ENCODE measurements around the gene RPS6KA4.
"Not testable (repeated sequence)": the region's sequence is repeated elsewhere in the genome, so short reads cannot be mapped to it uniquely, and the experiment has no call there.

RPS6KA4 gene

DNA sequence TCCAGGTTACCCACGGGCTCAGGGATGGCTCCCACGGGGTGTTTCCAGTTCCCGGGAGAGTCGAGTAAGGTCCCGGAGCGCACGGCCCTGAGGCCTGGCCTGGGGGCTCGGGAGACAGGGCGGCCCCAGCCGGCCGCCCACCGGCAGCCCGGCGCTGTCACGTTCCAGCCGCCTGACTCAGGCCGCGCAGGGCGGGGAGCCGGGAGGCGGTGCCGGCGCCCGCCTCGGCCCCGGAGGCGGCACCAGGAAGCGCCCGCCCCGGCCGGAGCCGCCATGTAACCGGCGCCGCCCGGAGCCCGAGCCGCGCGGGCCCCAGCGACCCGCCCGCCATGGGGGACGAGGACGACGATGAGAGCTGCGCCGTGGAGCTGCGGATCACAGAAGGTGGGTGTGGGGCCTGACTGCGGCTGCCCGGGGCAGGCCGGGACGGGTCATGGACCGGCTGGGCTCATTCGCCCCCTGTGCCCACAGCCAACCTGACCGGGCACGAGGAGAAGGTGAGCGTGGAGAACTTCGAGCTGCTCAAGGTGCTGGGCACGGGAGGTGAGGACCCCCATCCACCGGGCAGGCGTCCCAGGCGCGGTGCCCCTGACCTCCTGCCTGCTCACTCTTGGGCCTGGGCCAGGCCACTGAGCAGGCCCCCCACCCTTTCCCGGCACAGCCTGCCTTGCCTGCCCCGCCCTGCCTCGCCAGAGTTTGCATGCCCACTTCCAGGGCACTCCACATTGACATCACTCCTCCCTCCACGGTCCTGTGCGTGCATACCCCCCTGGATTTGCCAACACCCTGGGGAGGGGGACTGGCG, at the start of gene RPS6KA4:
Gene RPS6KA4, plus strand, starts transcription at position 256 of the 805 bp plus-strand sequence. Its CDS starts 74 bp downstream, at position 330.
- no peak for DNase-seq (ENCODE audit: low read depth in 2 of 2, low spot score in 1 of 2)

DNA sequence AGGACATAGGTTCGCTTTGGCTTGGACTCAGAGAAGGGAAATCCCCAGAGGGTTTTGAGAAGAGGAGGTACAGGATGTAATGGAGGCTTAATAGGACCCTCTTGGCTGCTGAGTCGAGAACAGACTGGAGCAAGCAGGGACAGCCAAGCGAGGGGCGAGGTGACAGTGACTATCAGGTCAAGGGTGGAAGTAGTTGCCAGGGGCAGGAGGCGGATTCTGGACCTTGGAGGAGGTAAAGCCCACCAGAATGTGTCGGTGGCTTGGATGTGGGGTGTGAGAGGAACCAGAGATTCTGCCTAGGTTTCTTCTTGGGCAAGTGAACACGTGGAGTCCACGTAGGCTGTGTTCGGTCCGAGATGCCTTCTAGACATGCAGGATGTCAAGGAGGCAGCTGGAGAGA, 46.0 kb upstream of the RPS6KA4 start:
- no peak for DNase-seq (ENCODE audit: low read depth in 2 of 2, low spot score in 1 of 2)

DNA sequence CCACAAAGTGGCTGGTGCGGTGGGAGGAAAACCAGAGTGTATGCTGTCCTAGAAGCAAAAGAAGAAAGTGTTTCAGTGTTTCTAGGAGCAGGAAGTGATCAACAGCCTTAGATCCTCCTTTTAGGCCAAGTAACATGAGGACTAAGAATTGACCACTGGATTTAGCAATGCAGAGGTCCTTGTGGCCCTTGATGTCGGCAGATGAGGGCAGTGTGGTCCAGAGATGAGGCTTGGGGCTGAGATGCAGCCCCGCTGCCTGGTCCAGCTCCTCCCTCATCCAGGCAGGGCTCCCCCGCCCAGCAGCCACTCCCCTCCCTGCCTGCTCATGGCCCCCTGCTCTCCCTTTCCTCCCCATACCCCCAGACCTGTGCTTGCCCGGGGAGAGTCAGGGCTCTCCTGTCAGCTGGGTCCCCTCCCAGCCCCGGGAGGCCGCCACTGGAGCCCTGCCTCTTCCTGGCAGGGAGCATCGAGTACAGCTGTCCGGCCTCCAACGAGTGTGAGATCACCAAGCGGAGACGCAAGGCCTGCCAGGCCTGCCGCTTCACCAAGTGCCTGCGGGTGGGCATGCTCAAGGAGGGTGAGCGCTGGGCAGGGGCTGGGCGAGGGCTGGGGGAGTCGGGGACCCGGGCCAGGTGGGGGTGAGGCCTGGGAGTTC, 45.3 kb upstream of the RPS6KA4 start:
- DNase-seq (ENCODE audit: low read depth in 2 of 2, low spot score in 1 of 2), result no peak

DNA sequence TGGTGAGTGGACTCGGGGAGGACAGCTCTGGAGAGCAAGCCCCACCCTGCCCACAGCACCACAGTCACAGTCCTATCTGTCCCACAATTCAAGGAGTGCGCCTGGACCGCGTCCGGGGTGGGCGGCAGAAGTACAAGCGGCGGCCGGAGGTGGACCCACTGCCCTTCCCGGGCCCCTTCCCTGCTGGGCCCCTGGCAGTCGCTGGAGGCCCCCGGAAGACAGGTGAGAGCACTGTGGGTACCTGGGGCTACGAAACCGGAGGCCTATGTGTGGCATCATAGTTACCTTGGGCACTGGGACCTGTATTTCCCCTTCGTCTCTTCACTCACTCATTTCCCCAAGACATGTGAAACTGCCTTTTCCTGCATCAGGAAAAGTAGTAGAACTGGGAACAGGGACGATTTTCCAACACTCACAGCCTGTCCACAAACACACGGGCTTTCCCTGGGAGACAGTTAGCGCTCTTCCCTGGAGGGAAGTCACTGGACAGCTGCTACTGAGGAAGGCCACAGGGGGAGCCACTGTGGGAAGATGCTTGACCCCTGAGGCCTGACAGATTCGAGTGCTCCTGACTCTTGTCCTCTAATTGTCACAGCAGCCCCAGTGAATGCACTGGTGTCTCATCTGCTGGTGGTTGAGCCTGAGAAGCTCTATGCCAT, 44.7 kb upstream of the RPS6KA4 start:
- DNase-seq (ENCODE audit: low read depth in 2 of 2, low spot score in 1 of 2), result no peak

DNA sequence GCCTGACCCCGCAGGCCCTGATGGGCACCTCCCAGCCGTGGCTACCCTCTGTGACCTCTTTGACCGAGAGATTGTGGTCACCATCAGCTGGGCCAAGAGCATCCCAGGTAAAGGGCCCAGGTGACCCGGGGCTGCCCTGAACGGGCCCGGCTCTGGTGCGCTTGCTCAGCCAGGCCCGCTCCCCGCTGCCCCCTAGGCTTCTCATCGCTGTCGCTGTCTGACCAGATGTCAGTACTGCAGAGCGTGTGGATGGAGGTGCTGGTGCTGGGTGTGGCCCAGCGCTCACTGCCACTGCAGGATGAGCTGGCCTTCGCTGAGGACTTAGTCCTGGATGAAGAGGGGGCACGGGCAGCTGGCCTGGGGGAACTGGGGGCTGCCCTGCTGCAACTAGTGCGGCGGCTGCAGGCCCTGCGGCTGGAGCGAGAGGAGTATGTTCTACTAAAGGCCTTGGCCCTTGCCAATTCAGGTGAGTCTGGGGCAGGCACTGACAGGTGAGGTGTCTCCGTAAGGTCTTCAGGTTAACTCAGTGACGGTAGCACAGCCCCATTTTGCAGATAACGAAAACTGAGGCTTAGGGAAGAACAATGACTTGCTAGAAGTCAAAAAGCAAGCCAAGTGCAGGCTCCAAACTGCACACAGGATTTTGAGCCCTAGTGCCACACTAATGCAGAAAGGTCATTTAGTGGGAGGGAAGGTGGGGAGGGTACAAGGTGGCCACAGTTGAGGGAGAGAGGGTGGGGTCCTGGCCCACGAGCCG, 44.0 kb upstream of the RPS6KA4 start:
- no peak for DNase-seq (ENCODE audit: low read depth in 2 of 2, low spot score in 1 of 2)

DNA sequence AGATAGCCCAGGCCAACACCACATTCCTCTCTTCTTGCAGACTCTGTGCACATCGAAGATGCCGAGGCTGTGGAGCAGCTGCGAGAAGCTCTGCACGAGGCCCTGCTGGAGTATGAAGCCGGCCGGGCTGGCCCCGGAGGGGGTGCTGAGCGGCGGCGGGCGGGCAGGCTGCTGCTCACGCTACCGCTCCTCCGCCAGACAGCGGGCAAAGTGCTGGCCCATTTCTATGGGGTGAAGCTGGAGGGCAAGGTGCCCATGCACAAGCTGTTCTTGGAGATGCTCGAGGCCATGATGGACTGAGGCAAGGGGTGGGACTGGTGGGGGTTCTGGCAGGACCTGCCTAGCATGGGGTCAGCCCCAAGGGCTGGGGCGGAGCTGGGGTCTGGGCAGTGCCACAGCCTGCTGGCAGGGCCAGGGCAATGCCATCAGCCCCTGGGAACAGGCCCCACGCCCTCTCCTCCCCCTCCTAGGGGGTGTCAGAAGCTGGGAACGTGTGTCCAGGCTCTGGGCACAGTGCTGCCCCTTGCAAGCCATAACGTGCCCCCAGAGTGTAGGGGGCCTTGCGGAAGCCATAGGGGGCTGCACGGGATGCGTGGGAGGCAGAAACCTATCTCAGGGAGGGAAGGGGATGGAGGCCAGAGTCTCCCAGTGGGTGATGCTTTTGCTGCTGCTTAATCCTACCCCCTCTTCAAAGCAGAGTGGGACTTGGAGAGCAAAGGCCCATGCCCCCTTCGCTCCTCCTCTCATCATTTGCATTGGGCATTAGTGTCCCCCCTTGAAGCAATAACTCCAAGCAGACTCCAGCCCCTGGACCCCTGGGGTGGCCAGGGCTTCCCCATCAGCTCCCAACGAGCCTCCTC, 43.1 kb upstream of the RPS6KA4 start:
- DNase-seq (ENCODE audit: low read depth in 2 of 2, low spot score in 1 of 2), result not testable (repeated sequence)

DNA sequence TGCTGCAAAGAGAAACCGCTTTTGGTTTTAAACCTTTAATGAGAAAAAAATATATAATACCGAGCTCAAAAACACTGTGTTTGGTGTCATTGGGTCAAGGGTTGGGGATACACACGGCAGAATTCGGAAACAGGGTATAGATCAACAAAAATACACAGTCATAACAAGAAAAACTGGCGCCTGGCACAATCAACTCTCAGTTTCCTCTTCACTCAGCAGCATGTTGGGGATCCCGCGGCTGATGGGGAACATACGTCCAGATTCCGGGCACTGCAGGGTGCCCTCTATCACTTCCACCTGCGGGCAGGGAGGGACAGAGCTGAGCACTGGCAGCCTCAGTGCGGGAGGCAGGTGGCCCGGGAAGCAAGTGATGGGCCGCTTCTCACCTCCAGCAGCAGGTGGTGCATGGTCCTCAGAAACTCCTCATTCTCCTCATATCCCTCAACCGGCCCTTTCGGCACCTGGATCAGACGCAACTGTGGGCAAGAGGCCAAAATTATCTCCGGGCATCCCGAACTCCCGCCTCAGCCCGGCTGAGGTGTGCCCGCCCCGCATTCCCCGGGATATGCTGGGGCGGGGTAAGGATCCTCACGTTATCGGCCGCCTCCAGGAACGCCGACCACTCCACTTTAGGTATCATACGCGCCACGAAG, 42.2 kb upstream of the RPS6KA4 start:
- DNase-seq (ENCODE audit: low read depth in 2 of 2, low spot score in 1 of 2), result no peak

DNA sequence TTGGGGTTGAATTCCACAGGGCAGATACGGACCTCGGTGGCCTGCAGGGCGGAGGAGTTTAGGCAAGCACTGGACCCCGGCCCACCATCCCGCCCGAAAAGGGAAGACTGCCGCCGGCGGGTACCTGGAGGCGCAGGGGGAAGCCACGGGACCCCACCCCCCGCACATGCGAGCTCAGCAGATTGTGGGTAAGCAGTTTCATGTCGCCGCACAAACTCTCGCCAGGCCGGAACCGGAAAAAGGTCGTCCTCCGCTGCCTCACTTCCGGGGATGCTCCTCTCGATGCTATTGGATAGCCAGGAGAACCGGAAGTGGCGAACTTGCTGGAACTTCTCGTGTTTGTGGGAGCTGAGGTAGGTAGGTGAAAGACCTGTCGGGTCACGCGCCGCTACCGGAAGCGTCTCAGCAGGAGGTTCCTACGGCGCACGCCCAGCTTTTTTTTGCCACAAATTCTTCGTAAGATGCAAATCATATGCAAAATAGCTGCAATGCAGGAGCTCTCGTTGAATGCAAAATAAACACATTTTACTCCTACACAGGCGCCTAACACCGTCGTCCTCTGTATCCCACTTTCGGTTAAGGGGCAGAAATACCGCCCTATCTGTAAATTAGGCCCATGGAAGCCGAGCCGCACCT, 41.5 kb upstream of the RPS6KA4 start, which contains the start of gene TRMT112:
Gene TRMT112, minus strand, starts transcription at position 235 of the 636 bp plus-strand sequence. Its CDS starts 33 bp downstream, at position 202.
- DNase-seq (ENCODE audit: low read depth in 2 of 2, low spot score in 1 of 2), result peak; percentile 90 to 92

DNA sequence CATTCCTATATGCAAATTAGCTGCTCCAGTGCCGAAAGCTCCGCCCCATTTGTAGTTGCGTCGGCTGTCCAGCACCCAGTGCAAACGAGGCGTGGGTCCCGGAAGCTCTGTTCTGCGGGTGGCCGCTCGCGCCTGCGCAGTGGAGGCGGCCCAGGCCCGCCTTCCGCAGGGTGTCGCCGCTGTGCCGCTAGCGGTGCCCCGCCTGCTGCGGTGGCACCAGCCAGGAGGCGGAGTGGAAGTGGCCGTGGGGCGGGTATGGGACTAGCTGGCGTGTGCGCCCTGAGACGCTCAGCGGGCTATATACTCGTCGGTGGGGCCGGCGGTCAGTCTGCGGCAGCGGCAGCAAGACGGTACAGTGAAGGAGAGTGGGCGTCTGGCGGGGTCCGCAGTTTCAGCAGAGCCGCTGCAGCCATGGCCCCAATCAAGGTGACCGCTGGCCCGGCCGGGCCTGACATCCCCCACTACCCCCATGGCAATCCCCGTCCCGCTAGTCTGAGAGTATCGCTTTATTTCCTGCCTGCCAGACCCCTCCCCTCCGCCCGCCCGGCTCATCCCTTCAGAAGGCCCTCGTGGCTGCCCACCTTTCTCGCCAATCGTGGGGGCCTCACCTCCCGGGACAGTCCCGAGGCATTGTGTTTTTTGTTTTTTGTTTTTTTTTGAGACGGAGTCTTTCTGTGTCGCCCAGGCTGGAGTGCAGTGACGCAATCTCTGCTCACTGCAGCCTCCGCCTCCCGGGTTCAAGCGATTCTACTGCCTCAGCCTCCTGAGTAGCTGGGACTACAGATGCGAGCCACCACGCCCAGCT, 40.8 kb upstream of the RPS6KA4 start, which contains the start of gene PRDX5:
Gene PRDX5, plus strand, starts transcription at position 161 of the 805 bp plus-strand sequence. Its CDS starts 95 bp downstream, at position 256.
- DNase-seq (ENCODE audit: low read depth in 2 of 2, low spot score in 1 of 2), result peak; percentile 77 to 91

DNA sequence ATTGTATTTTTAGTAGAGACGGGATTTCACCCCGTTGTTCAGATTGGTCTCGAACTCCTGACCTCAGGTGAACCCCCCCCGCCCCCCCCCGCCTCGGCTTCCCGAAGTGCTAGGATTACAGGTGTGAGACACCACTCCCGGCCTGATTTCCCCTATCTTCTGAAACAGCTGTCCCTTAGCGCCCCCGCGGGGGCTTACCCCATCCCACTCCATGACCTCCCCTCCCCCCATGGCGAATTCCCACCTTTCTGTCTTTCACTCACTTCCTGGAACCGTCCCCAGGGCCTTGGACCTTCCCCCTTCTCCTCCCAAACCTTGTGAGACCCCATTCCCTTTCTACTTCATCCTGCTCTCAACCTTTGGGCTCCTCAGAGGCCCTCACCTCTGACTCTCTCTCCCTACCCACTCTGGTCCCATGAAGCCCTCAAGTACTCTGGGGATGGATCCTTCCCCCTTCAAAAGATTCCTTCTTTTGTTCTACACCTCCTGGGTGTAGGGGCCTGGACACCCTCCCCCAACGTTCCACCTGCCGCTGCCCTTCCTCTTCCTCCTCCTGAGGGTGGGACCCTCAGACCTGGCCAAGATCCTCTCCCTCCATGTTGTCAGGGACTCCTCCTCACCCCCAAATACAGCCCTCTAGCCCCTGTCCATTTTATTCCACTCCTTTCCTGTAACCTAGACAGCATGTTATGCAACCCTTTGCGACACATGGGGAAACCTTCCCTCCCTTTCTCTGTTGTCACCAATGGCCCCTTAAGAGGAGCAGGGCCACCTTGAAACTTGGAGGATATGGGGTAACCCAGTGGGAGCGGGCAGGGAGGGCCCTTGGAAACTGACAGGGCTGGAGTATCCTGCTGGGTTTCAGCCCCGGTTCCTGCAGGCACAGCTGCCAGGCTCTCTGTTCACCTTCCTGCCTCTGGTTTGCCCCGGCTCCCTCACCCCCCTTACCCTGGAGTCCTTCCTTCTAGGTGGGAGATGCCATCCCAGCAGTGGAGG, 39.9 kb upstream of the RPS6KA4 start:
- DNase-seq (ENCODE audit: low read depth in 2 of 2, low spot score in 1 of 2), result no peak

DNA sequence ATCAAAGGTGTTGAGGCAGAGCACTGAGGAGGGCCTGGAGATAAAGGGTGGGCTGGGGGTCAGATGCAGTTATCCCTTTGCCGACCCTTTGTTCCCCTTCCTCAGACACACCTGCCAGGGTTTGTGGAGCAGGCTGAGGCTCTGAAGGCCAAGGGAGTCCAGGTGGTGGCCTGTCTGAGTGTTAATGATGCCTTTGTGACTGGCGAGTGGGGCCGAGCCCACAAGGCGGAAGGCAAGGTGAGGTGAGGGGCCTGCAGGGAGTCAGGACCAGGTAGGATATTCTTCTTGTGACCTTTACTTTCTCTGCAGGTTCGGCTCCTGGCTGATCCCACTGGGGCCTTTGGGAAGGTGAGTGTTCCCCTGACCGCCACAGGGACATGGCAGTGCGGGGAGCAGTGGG, 38.4 kb upstream of the RPS6KA4 start:
- DNase-seq (ENCODE audit: low read depth in 2 of 2, low spot score in 1 of 2), result no peak

DNA sequence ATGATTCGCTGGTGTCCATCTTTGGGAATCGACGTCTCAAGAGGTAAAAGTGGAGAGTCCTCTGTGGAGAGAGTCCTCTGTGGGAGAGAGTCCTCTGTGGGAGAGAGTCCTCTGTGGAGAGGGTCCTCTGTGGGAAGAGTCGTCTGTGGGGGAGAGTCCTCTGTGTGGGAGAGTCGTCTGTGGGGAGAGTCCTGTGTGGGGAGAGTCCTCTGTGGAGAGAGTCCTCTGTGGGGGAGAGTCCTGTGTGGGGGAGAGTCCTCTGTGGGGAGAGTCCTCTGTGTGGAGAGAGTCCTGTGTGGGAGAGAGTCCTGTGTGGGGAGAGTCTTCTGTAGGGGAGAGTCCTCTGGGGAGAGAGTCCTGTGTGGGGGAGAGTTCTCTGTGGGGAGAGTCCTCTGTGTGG, 37.9 kb upstream of the RPS6KA4 start:
- DNase-seq (ENCODE audit: low read depth in 2 of 2, low spot score in 1 of 2), result no peak

DNA sequence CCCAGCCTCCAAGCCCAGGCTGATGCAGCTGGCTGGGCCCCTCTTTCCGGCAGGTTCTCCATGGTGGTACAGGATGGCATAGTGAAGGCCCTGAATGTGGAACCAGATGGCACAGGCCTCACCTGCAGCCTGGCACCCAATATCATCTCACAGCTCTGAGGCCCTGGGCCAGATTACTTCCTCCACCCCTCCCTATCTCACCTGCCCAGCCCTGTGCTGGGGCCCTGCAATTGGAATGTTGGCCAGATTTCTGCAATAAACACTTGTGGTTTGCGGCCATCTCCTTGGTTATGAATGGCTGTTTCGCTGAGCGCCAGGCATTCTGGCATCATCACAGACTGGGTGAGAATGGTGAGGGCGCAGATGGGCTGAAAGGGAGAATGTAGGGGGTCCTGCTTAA, 37.4 kb upstream of the RPS6KA4 start:
- no peak for DNase-seq (ENCODE audit: low read depth in 2 of 2, low spot score in 1 of 2)

DNA sequence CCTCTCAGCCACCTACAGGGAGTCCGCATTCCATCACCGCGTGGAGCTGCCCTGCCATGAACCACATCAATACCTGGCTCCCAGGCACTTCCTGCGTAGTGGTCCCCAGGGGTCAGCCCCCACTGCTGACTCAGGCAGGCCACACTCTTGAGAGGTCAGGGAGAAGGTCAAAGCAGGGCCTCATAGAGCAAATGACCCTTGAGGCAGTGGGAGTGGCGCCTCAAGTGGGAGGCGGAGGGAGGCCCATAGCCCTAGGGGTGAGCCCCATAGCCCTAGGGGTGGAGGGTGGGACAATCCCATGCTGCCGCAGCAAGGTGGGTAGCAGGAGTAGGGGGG, 36.1 kb upstream of the RPS6KA4 start:
- DNase-seq (ENCODE audit: low read depth in 2 of 2, low spot score in 1 of 2), result no peak

DNA sequence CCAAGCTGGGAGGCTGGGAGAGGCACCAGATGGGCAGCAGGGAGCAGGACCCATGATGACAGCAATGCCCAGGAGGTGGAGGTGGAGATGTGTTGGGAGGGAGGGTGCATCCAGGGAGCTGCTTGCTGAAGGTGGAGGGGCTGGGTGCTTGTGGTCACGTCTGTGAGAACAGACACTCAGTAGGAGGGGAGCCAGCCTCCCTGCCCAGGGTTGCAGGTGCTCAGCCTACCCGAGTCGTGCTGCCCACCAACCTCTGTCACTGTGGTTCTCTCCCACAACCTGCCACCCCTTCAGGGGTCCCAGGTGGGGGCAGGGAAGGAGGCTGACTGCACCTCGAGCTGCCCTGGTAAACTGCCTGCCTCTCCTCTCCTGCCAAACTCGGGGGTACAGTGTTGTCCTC, 35.6 kb upstream of the RPS6KA4 start:
- no peak for DNase-seq (ENCODE audit: low read depth in 2 of 2, low spot score in 1 of 2)

DNA sequence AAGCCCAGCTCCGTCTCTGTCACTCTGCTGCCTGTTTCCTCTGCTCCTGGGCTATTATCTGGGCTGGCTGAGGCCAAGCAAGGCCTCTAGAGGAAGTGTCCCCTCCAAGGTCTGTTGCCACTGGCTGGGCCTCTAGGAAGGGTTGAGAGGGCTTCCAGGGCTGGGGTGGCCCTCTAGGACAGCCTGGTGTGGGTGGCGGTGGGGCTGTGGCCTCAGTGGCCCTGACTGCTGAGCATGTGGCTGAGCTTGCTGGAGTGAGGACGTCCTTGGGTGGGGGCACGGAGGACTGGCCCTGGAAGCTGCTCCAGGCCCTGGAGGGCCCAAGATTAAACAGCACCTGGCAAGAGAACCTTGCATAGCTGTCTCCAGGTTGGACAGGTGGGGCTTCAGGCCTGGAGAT, 35.0 kb upstream of the RPS6KA4 start:
- DNase-seq (ENCODE audit: low read depth in 2 of 2, low spot score in 1 of 2), result not testable (repeated sequence)
